Endodermal cell (in vitro differentiated cells): ENCODE data around the gene CECR2. TPM values are rescaled to one million over a fixed set of nuclear protein-coding genes. Genes with fewer than 3 reads are reported as not detected.
A peak's percentile ranks its signal among the peaks of the same experiment; 100 is the strongest.

Experiments used
- DNase-seq: peaks from one replicate; pipeline ENCODE4 v3.0.0-alpha.2; 2017
- H3K27ac ChIP-seq: 2 replicates; pipeline ENCODE4 v1.5.1; 2013; ENCODE audit warnings: mild to moderate bottlenecking, low read depth, low read length, moderate library complexity
- H3K27me3 ChIP-seq: 2 replicates; pipeline ENCODE4 v1.6.1; 2013; ENCODE audit warnings: mild to moderate bottlenecking, low read length, moderate library complexity; ENCODE audit not compliant: insufficient read depth, control insufficient read depth, poor library complexity, severe bottlenecking
- H3K36me3 ChIP-seq: 2 replicates; pipeline ENCODE4 v1.7.0; 2013; ENCODE audit warnings: mild to moderate bottlenecking, low read length, moderate library complexity; ENCODE audit not compliant: control insufficient read depth, insufficient read depth
- H3K4me1 ChIP-seq: one replicate; pipeline ENCODE4 v1.7.0; 2013; ENCODE audit warnings: low read length; ENCODE audit not compliant: control insufficient read depth, insufficient read depth
- H3K4me3 ChIP-seq: 2 replicates; pipeline ENCODE4 v1.5.1; 2013; ENCODE audit warnings: mild to moderate bottlenecking, low read length, moderate library complexity
- H3K9ac ChIP-seq: 2 replicates; pipeline ENCODE4 v1.6.1; 2013; ENCODE audit warnings: mild to moderate bottlenecking, low read length, moderate library complexity; ENCODE audit not compliant: poor library complexity, severe bottlenecking; ENCODE audit errors: extremely low read depth
- H3K9me3 ChIP-seq: 2 replicates; pipeline ENCODE4 v1.6.1; 2013; ENCODE audit warnings: mild to moderate bottlenecking, low read length, moderate library complexity; ENCODE audit not compliant: control insufficient read depth
- H3K27ac Mint-ChIP-seq: 2 replicates; pipeline ENCODE4 v1.8.0; 2020; ENCODE audit warnings: mixed read lengths
- H3K27me3 Mint-ChIP-seq: 2 replicates; pipeline ENCODE4 v1.8.0; 2021; ENCODE audit warnings: mild to moderate bottlenecking, mixed read lengths; ENCODE audit not compliant: insufficient read depth
- H3K36me3 Mint-ChIP-seq: 2 replicates; pipeline ENCODE4 v1.8.0; 2020; ENCODE audit warnings: low read depth, mixed read lengths
- H3K4me1 Mint-ChIP-seq: 2 replicates; pipeline ENCODE4 v1.8.0; 2020; ENCODE audit warnings: mixed read lengths
- H3K4me3 Mint-ChIP-seq: 2 replicates; pipeline ENCODE4 v1.8.0; 2020; ENCODE audit warnings: mild to moderate bottlenecking, moderate library complexity, mixed read lengths
- H3K9me3 Mint-ChIP-seq: 2 replicates; pipeline ENCODE4 v1.8.0; 2020; ENCODE audit warnings: mild to moderate bottlenecking, mixed read lengths
- WGBS, 2 experiments: methylation state at CpG; one replicate each; pipeline versions ENCODE4 v1.1.5 to v1.1.7; 2013; ENCODE audit warnings: missing lambda C conversion rate in 2 of 2, mixed read lengths in 1 of 2; ENCODE audit not compliant: insufficient coverage in 1 of 2, insufficient read length in 1 of 2; 5-methylcytosine and 5-hydroxymethylcytosine counted together
- total RNA-seq, 2 donors: library from RNA; stranded (reverse); fragmentation: NEBNext Ultra II Directional in 1 of 2; extraction: Animal tissue kit (Norgen Biotek cat#: 25700) in 1 of 2; gene quantifications; 2 replicates in 1 of 2; 3 replicates in 1 of 2; pipeline ENCODE4 v1.2.1, GENCODE V29; 2021
- TF ChIP-seq, protein P1 (sequence below): fragments of 200-600 bp; sonication (generic); conservative IDR thresholded peaks from 2 replicates; pipeline ENCODE4 v1.5.0; 2021; ENCODE audit warnings: antibody characterized with exemption, mild to moderate bottlenecking

Gene CECR2
- total RNA-seq, 2 donors from 2014 or later, result 98.9 to 105 TPM

DNA sequence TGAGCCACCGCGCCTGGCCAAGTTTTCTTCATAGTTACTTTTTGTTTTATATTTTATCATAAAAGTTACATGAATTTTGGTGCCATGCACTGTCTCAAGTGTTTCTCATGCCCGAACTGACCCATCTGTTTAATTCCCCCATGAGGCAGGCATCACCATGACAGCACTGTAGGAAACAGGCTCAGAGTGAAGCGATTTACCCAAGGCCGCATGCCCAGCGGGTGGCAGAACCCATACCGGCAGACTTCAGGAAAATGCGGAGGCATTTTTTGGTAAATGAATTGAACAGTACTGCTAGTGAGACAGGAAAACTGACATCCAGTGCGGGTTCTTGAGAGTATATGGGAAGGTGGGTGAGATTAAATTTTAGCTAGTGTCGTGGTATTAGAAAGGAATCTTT, 19.0 kb downstream of the CECR2 start:
- no peak overlapping the region for H3K4me3 ChIP-seq
- H3K36me3 ChIP-seq, result peaks cover 60% of the 10 kb centered on the region
- no peak overlapping the region for H3K27ac ChIP-seq
- H3K4me1 ChIP-seq, result peaks cover 11% of the 10 kb centered on the region
- Mint-ChIP-seq H3K4me3 (no peak overlapping the region), H3K36me3 (peaks cover 42% of the 10 kb centered on the region), H3K27ac (peak overlapping the region; percentile 70), H3K9me3 (peaks cover 17% of the 10 kb centered on the region), H3K4me1 (peaks cover 34% of the 10 kb centered on the region), H3K27me3 (no peaks in the 10 kb centered on the region)
- peaks cover 22% of the 10 kb centered on the region for H3K9me3 ChIP-seq
- DNase-seq, result no peak
- 79 to 85% methylated on average over 7 to 8 of the region's 10 CpGs for WGBS, 2 experiments
- TF ChIP-seq, protein P1, sequence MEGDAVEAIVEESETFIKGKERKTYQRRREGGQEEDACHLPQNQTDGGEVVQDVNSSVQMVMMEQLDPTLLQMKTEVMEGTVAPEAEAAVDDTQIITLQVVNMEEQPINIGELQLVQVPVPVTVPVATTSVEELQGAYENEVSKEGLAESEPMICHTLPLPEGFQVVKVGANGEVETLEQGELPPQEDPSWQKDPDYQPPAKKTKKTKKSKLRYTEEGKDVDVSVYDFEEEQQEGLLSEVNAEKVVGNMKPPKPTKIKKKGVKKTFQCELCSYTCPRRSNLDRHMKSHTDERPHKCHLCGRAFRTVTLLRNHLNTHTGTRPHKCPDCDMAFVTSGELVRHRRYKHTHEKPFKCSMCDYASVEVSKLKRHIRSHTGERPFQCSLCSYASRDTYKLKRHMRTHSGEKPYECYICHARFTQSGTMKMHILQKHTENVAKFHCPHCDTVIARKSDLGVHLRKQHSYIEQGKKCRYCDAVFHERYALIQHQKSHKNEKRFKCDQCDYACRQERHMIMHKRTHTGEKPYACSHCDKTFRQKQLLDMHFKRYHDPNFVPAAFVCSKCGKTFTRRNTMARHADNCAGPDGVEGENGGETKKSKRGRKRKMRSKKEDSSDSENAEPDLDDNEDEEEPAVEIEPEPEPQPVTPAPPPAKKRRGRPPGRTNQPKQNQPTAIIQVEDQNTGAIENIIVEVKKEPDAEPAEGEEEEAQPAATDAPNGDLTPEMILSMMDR, result no peak
- no peaks in the 10 kb centered on the region for H3K27me3 ChIP-seq
- H3K9ac ChIP-seq, result no peak overlapping the region

DNA sequence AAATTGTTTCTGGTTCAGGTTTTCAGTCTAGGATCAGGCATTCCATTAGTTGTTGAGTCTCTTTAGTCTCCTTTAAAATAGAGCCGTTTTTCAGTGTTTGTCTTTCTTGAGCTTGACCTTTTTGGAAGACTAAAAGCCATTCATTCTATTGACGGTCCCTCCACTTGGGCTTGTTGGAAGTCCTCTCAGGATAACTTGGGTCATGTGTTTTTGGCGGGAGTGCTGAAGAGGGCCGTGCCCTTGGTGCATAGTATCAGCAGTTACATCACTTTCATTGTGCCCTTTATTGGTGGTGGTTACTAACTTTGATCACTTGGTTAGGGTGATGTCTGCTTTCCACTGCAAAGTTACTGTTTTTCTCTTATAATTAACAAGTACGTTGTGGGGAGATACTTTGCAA, 20.8 kb downstream of the CECR2 start:
- TF ChIP-seq, protein P1, result no peak
- Histone ChIP-seq H3K9ac (no peak overlapping the region), H3K36me3 (peaks cover 46% of the 10 kb centered on the region), H3K4me1 (peaks cover 11% of the 10 kb centered on the region), H3K27ac (no peak overlapping the region), H3K9me3 (peaks cover 4% of the 10 kb centered on the region), H3K4me3 (no peak overlapping the region), H3K27me3 (no peaks in the 10 kb centered on the region)
- H3K9me3 Mint-ChIP-seq, result no peaks in the 10 kb centered on the region
- peaks cover 32% of the 10 kb centered on the region for H3K36me3 Mint-ChIP-seq
- peaks cover 30% of the 10 kb centered on the region for H3K4me1 Mint-ChIP-seq
- no peak overlapping the region for H3K4me3 Mint-ChIP-seq
- 87 to 94% methylated on average over 5 of the region's 5 CpGs for WGBS, 2 experiments
- DNase-seq, result no peak
- no peaks in the 10 kb centered on the region for H3K27me3 Mint-ChIP-seq
- H3K27ac Mint-ChIP-seq, result peak overlapping the region; percentile 31

DNA sequence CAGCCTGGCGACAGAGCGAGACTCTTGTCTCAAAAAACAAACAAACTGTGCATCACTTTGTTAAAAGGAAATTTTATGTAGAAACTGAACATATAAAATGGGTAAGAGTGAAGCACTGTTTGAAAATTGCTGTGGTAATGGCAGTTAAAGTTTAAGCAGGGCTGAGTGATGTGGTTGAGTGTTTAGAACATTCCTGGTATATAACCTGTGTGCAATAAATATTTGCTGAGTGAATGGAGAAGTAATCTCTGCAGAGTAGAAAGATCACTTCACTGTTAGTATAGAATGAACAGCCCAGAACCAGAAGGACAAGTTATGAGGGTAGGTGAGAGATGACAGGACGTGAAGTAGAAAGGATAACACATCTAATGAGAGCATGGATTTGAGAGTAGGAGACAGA, 27.3 kb downstream of the CECR2 start:
- no peak overlapping the region for H3K4me3 Mint-ChIP-seq
- no peaks in the 10 kb centered on the region for H3K27me3 Mint-ChIP-seq
- Histone ChIP-seq H3K9me3 (no peaks in the 10 kb centered on the region), H3K27ac (no peak overlapping the region), H3K36me3 (peaks cover 5% of the 10 kb centered on the region), H3K4me3 (no peak overlapping the region), H3K4me1 (no peaks in the 10 kb centered on the region), H3K9ac (no peak overlapping the region), H3K27me3 (no peaks in the 10 kb centered on the region)
- no peak overlapping the region for H3K27ac Mint-ChIP-seq
- peaks cover 14% of the 10 kb centered on the region for H3K36me3 Mint-ChIP-seq
- H3K9me3 Mint-ChIP-seq, result no peaks in the 10 kb centered on the region
- 74 to 96% methylated on average over 3 of the region's 3 CpGs for WGBS, 2 experiments
- no peak for DNase-seq
- TF ChIP-seq, protein P1, result no peak
- peaks cover 14% of the 10 kb centered on the region for H3K4me1 Mint-ChIP-seq
